Measurements from ENCODE around the gene CHRNA4.
"Not testable (repeated sequence)": the region's sequence is repeated elsewhere in the genome, so short reads cannot be mapped to it uniquely, and the experiment has no call there.

CHRNA4 gene

DNA sequence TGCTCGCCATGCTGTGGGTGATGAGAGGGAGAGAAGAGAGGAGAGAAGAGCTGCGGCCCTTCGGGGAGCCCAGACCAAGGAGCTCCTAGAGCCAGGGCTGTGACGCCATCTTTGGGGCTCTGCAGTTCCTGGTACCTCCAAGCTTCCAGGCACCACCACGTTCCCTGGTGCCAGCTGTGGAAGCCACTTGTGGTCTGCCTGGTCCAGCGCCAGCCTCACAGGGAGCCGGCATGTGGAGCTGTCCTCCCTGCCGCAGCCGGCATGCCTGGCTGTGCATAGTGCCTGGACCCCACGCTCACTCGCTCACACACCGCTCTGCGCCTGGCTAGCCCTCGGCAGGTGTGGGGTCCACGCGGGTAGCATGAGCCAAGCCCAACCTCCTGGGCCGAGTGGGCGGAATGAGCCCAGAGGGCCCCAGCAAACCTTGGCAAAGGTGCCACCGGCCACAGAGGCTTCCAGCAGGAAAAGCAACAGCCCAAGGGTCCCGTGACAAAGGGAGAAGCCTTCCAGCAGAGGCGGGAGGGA, 19.3 kb upstream of the CHRNA4 start:
- peaks cover 12% of the 10 kb centered on the region for H3K4me1 ChIP-seq (ENCODE audit: insufficient read depth, insufficient read length)
- H3K9me3 ChIP-seq (ENCODE audit: insufficient read depth, low read length), result peaks cover 2% of the 10 kb centered on the region; the same call in 1 of the 2 replicates
- H3K36me3 ChIP-seq (ENCODE audit: insufficient read depth, insufficient read length, low read length), result no peaks in the 10 kb centered on the region
- H3K9ac ChIP-seq (ENCODE audit: insufficient read length, low read depth), result no peak overlapping the region
- H3K4me3 ChIP-seq (ENCODE audit: insufficient read length, low read depth), result no peak overlapping the region
- TF ChIP-seq SUZ12 (IDR thresholded peaks at IDR 0.05; ENCODE audit: extremely low read depth, insufficient read depth, insufficient read length), result no peak
- TF ChIP-seq YY1 (IDR thresholded peaks at IDR 0.05; ENCODE audit: insufficient read depth, insufficient read length), result no peak
- no peak for TF ChIP-seq ZNF274 (IDR thresholded peaks at IDR 0.05; ENCODE audit: low read depth, low read length)
- DNase-seq (ENCODE audit: low read depth, low spot score), result no peak
- H3K27me3 ChIP-seq (ENCODE audit: insufficient read depth, insufficient read length), result no peaks in the 10 kb centered on the region

DNA sequence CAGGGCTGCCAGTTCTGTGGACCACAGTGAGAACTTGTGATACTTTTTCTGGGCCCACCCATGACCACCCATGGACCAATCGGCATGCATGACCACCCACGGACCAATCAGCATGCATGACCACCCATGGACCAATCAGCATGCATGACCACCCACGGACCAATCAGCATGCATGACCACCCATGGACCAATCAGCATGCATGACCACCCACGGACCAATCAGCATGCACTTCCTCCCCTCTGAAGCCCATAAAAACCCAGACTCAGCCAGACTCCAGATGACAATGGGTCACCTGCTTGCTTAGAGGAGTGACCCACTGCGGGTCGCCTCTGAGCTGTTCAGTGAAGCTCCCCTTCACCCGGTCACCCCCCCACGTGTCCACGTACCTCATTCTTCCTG, 18.7 kb upstream of the CHRNA4 start:
- DNase-seq (ENCODE audit: low read depth, low spot score); H3K4me3 ChIP-seq (ENCODE audit: insufficient read length, low read depth); H3K9me3 ChIP-seq (ENCODE audit: insufficient read depth, low read length); H3K27me3 ChIP-seq (ENCODE audit: insufficient read depth, insufficient read length); H3K9ac ChIP-seq (ENCODE audit: insufficient read length, low read depth); H3K36me3 ChIP-seq (ENCODE audit: insufficient read depth, insufficient read length, low read length): not testable (repeated sequence)
- peaks cover 12% of the 10 kb centered on the region for H3K4me1 ChIP-seq (ENCODE audit: insufficient read depth, insufficient read length)

DNA sequence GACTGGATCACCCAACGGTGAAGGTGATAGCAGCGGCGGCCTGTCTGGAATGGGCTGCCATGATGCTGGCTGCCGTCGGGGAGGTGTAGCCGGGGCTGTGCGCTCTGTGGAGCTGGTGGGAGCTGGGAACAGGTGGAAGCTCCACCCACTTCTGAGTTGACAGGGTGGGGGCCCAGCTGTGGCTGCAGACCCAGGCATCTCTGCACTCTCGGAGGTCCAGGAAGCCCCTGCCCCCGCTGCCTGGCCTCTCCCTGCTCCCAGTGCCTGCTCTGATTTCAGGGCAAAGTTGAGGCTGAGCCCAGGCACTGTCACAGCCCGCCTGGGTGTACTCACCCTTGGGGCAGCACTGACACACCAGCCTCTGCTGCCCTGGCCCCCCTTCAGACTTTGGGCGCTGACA, 18.1 kb upstream of the CHRNA4 start:
- no peak for DNase-seq (ENCODE audit: low read depth, low spot score)
- Histone ChIP-seq H3K36me3 (ENCODE audit: insufficient read depth, insufficient read length, low read length) (no peaks in the 10 kb centered on the region), H3K9ac (ENCODE audit: insufficient read length, low read depth) (no peak overlapping the region), H3K27me3 (ENCODE audit: insufficient read depth, insufficient read length) (peaks cover 2% of the 10 kb centered on the region), H3K9me3 (ENCODE audit: insufficient read depth, low read length) (no peaks in the 10 kb centered on the region; the same call in 1 of the 2 replicates), H3K4me3 (ENCODE audit: insufficient read length, low read depth) (no peak overlapping the region), H3K4me1 (ENCODE audit: insufficient read depth, insufficient read length) (peaks cover 16% of the 10 kb centered on the region)
- TF ChIP-seq YY1 (IDR thresholded peaks at IDR 0.05; ENCODE audit: insufficient read depth, insufficient read length), result no peak
- no peak for TF ChIP-seq SUZ12 (IDR thresholded peaks at IDR 0.05; ENCODE audit: extremely low read depth, insufficient read depth, insufficient read length)
- no peak for TF ChIP-seq ZNF274 (IDR thresholded peaks at IDR 0.05; ENCODE audit: low read depth, low read length)

DNA sequence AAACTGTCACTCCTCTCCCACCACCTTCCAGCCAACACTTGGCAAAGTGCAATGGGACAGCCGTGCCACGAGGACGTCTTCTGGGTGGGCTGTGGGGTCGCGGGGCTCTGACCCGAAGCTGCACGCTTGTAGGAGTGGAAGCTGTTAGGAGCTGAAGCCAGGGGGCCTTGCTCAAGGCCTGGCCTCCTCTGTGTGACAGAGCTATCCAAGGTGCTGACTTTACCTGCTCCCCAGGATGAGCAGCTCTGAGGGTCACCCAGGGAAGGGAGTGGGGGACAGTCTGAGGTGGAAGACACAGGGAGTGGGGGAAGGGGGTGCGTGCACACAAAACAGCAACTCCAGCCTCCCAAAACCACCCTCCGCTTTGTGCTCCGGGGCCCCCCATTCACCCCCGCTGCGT, 17.5 kb upstream of the CHRNA4 start:
- no peak for DNase-seq (ENCODE audit: low read depth, low spot score)
- Histone ChIP-seq H3K27me3 (ENCODE audit: insufficient read depth, insufficient read length) (peaks cover 4% of the 10 kb centered on the region), H3K4me3 (ENCODE audit: insufficient read length, low read depth) (no peak overlapping the region), H3K36me3 (ENCODE audit: insufficient read depth, insufficient read length, low read length) (no peaks in the 10 kb centered on the region), H3K9ac (ENCODE audit: insufficient read length, low read depth) (no peak overlapping the region), H3K4me1 (ENCODE audit: insufficient read depth, insufficient read length) (peaks cover 18% of the 10 kb centered on the region), H3K9me3 (ENCODE audit: insufficient read depth, low read length) (no peaks in the 10 kb centered on the region; the same call in 1 of the 2 replicates)
- TF ChIP-seq SUZ12 (IDR thresholded peaks at IDR 0.05; ENCODE audit: extremely low read depth, insufficient read depth, insufficient read length) (no peak), ZNF274 (IDR thresholded peaks at IDR 0.05; ENCODE audit: low read depth, low read length) (no peak), YY1 (IDR thresholded peaks at IDR 0.05; ENCODE audit: insufficient read depth, insufficient read length) (no peak)

DNA sequence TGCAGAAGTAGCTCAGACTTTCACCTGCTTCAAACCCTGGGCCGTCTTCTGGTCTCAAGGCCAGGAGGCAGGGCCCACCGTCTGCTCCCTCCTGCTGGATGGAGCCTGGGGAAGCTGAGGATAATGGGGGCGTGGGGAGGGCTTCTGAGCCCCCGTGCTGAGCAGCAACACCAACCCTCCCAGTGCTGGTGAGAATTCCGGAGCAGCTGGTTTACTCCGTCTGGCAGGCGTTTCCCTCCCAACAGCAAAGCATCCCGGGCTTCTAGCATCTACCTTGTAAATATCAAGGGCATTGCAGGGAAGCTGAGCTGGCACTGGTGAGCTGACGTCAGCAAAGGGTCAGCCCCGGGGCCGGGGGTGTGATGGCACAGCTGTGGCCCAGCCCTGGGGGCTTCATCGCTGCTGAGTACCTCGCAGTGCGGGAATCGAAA, 16.8 kb upstream of the CHRNA4 start:
- Histone ChIP-seq H3K4me3 (ENCODE audit: insufficient read length, low read depth) (no peak overlapping the region), H3K36me3 (ENCODE audit: insufficient read depth, insufficient read length, low read length) (no peaks in the 10 kb centered on the region), H3K4me1 (ENCODE audit: insufficient read depth, insufficient read length) (peaks cover 18% of the 10 kb centered on the region), H3K27me3 (ENCODE audit: insufficient read depth, insufficient read length) (peaks cover 4% of the 10 kb centered on the region), H3K9me3 (ENCODE audit: insufficient read depth, low read length) (no peaks in the 10 kb centered on the region; the same call in 1 of the 2 replicates), H3K9ac (ENCODE audit: insufficient read length, low read depth) (no peak overlapping the region)
- TF ChIP-seq ZNF274 (IDR thresholded peaks at IDR 0.05; ENCODE audit: low read depth, low read length) (no peak), YY1 (IDR thresholded peaks at IDR 0.05; ENCODE audit: insufficient read depth, insufficient read length) (no peak), SUZ12 (IDR thresholded peaks at IDR 0.05; ENCODE audit: extremely low read depth, insufficient read depth, insufficient read length) (no peak)
- no peak for DNase-seq (ENCODE audit: low read depth, low spot score)

DNA sequence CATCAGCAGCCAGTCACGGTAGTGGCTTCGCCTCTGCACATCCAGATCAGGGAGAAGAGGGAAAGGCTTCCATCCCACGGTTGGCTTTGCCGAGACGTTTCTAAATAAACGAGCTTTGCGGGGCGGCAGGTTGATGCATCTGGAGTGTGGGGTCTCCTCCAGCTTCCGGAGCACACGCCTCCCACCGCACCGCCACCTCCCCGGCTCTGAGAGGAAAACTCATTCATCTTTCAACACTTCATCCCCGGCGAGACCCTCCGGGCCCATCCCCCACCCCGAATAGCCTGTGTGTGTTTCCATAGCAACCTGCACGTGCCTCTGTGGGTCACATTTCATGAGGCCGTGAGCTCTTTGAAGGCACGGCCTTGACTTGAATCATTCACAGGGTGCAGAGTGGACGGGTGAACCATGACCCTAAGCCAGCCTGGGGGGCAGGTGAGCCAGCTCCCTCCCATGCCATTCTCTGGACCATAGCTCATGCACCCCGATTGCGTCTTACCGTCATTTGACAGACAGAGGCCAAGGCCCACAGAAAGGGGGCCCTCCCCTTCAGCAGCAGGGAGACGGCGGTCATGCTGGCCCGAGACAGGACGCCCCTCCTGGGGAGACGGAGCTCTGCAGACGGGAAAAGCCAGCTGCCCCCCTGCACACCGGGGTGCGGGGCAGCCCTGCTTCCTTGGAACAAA, 16.2 kb upstream of the CHRNA4 start:
- DNase-seq (ENCODE audit: low read depth, low spot score), result no peak
- no peak overlapping the region for H3K9ac ChIP-seq (ENCODE audit: insufficient read length, low read depth)
- H3K9me3 ChIP-seq (ENCODE audit: insufficient read depth, low read length), result no peaks in the 10 kb centered on the region; the same call in 1 of the 2 replicates
- TF ChIP-seq YY1 (IDR thresholded peaks at IDR 0.05; ENCODE audit: insufficient read depth, insufficient read length) (no peak), ZNF274 (IDR thresholded peaks at IDR 0.05; ENCODE audit: low read depth, low read length) (no peak), SUZ12 (IDR thresholded peaks at IDR 0.05; ENCODE audit: extremely low read depth, insufficient read depth, insufficient read length) (no peak)
- peaks cover 18% of the 10 kb centered on the region for H3K4me1 ChIP-seq (ENCODE audit: insufficient read depth, insufficient read length)
- H3K4me3 ChIP-seq (ENCODE audit: insufficient read length, low read depth), result no peak overlapping the region
- peaks cover 4% of the 10 kb centered on the region for H3K27me3 ChIP-seq (ENCODE audit: insufficient read depth, insufficient read length)
- no peaks in the 10 kb centered on the region for H3K36me3 ChIP-seq (ENCODE audit: insufficient read depth, insufficient read length, low read length)

DNA sequence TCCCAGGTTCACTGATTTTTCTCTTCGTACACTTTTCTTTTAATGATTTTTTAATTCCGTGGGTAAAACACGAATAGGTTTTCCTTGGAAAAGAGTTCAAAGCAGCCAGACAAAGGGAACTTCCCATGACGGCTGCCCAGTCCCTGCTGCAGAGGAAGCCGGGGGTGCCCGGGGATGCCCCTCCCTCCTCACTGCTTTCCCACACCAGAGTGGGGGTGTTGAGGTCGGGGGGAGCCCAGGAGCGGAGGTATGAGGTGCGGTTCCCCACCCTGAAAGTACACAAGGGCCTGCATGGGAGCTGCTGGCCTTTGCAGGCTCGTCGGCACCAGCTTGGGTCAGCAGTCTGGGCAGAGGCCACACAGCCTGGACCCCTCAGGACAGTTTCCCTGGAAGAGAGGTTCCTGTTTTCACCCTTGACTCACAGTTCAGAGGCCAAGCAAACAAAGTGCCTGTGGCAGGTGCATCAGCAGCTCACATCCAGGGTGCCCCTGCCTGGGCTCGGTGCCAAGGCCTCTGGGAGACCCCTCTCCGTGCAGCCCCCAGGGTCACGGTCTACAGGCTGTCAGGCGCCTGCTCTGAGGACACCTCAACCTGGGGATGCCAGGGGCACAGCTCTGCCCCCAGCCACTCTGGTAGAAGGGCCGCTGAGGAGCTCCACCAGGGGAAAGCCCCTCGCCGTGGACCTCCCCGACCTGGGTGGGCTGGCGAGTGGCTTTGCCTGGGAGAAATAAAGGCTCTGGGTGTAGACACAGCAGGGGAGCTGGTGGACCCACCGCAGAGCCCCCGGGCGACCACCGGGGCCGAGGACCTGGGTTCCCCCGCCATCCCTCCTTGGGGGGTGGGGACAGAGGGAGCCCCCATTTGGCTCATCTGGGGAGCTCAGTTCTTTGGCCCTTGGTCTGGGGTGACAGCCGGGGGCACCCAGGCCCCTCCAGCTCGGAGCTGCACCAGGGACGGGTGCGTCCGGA, 15.4 kb upstream of the CHRNA4 start:
- H3K4me1 ChIP-seq (ENCODE audit: insufficient read depth, insufficient read length), result peaks cover 18% of the 10 kb centered on the region
- no peaks in the 10 kb centered on the region for H3K36me3 ChIP-seq (ENCODE audit: insufficient read depth, insufficient read length, low read length)
- H3K9ac ChIP-seq (ENCODE audit: insufficient read length, low read depth), result no peak overlapping the region
- no peak overlapping the region for H3K4me3 ChIP-seq (ENCODE audit: insufficient read length, low read depth)
- DNase-seq (ENCODE audit: low read depth, low spot score), result no peak
- H3K27me3 ChIP-seq (ENCODE audit: insufficient read depth, insufficient read length), result peaks cover 4% of the 10 kb centered on the region
- no peak for TF ChIP-seq SUZ12 (IDR thresholded peaks at IDR 0.05; ENCODE audit: extremely low read depth, insufficient read depth, insufficient read length)
- no peak for TF ChIP-seq ZNF274 (IDR thresholded peaks at IDR 0.05; ENCODE audit: low read depth, low read length)
- no peak for TF ChIP-seq YY1 (IDR thresholded peaks at IDR 0.05; ENCODE audit: insufficient read depth, insufficient read length)
- no peaks in the 10 kb centered on the region; the same call in 1 of the 2 replicates for H3K9me3 ChIP-seq (ENCODE audit: insufficient read depth, low read length)

All from NT2/D1 (cell line).